GM21526 (cell line): Measurements from ENCODE around the gene ZNF621.

Experiments
- ATAC-seq: cut with Tn5 transposase; IDR thresholded peaks from one replicate; pipeline ENCODE4 v1.9.1; 2021; ENCODE audit warnings: moderate library complexity; ENCODE audit not compliant: unreplicated experiment, low FRiP score

Gene ZNF621

DNA sequence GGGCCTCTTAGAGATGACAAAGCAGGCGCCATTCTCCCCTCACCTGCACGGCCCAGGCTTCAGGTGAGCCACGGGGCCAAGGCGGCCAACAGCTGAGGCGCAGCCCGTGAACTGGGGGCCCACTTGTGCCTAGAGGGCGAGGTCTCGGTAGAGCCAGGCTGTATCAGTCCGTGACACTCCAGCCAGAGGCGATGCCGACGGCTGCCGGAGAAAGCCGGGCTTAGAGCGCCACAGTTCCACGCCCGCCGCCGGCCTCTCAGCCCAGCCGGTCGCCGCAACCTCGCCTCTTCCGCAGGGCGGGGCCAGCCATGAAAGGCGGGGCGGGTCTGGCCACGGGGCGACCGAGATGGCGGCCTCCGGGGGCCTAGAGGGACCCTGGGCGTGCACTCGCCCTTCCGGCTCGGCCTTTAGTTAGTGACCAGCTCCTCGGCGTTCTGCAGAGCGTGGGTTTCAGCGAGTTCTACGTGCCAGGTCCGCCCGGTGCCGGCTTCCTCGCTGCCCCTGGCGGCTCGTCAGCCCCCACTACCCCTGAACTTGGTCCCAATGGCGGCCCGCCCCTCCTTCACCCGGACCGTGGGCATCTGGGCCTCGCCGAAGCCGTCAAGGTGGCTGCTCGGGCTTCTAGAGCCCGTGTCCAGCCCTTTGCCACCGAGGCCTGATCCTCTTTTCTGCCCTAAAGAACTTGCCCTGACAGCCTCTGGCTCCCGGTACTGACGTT is at the start of gene ZNF621:
ZNF621 (plus strand) TSS at position 393 of the 718 bp plus-strand sequence. CDS start 881 bp downstream, outside the sequence.
- ATAC-seq = peak; percentile 99

DNA sequence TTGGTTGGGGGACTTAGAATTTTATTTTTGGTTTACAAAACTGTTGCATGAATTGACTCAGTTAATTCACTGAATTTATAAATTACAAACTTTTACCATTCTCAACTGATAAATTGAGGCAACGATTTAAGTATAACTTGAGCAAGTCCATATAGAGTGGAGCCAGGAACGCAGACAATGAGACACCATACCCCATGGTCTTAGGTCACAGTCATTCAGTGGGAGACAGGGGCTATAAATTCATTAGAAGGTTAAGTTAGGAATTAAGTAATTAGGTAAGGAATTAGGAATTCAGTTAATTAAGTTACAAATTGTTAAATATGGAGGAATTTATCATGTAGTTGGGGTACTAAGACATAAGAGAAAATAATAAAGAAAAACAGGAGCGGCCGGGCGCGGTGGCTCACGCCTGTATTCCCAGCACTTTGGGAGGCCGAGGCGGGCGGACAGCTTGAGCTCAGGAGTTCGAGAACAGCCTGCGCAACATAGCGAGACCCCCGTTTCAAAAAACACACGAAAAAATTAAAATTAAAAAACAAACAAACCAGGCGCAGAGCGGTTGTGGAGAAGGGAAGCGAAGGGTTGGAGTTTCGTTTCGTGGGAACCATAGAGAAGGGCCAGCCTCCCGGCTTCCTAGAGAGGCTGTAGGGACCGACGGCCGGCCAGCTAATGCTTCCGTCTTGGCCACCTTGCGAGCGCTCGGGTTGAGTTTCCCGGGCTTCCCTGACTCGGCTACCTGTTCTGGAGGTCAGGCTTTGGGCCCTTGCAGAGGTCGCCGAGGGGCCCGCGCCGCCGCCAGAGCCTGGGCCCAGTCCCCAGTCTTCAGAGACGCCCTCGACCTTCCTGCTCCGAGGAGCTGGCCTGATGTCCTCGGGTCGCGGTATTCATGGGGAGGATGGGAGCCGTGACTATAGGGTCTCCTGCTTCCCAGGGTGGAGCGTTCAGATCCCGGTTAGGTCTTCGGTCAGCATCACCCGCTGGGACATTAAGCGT is 48.0 kb upstream of the ZNF621 start, which contains the start of gene ZNF619:
ZNF619 (plus strand) TSS at position 645 of the 993 bp plus-strand sequence. CDS start 858 bp downstream, outside the sequence.
- ATAC-seq = peak; percentile 76

DNA sequence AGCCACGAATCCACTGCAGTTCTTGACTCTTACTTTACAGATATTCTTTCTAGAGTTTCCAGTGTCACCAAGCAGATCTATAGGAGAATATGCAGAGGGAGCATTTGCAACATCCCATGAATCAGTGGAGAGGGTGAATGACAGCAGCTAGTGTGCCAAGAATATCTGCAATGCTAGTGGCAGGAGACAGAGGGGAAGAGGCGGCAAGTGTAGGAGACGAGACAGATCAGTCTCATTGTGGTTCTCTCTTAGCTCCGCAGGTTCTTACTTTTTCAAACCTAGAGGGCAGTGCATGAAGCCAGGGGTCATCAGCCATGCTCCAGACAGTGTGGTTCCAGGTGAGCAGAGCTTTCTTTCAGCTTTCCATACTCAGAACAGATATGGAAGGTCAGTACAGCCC is 47.1 kb upstream of the ZNF621 start:
- no peak for ATAC-seq

DNA sequence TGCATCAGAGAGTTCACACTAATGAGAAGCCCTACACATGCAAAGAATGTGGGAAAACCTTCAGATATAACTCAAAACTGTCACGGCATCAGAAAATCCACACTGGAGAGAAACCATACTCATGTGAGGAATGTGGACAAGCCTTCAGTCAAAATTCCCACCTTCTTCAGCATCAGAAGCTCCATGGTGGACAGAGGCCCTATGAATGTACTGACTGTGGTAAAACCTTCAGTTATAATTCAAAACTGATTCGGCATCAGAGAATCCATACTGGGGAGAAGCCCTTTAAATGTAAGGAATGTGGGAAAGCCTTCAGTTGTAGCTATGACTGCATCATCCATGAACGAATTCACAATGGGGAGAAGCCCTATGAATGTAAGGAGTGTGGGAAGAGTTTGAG is 37.6 kb upstream of the ZNF621 start:
- ATAC-seq = no peak

DNA sequence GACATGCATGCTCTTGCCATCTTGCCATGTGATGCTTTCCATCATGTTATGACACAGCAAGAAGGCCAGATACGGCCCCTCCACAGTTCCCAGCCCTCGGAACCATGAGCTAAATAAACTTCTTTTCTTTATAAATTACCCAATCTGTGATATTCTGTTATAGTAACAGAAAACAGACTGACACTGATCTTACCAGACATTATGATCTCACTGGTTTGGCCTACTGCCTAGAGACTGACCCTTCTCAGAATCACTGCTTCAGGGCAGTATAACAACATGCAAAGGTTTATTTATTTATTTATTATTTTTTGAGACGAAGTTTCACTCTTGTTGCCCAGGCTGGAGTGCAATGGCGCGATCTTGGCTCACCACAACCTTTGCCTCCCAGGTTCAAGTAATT is 33.8 kb upstream of the ZNF621 start:
- ATAC-seq = no peak

DNA sequence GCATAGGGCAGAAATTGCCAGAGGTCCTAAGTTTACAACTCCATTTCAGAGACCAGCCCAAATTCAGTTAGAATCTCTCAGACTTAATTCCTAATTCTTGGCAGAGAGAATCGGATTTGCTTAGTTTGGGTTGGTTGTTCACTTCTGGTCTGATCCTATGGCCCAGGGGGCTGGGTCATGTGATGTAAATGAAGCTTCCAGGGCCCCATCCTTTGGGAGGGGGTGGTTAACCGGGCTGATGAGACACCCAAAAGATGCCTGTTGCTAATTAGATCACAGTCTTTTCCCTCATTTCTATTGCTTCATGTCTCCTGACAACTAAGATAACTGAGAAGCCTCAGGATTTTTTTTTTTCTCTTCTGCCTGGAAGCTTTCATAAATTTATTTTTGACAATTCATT is 30.1 kb upstream of the ZNF621 start:
- ATAC-seq = no peak

DNA sequence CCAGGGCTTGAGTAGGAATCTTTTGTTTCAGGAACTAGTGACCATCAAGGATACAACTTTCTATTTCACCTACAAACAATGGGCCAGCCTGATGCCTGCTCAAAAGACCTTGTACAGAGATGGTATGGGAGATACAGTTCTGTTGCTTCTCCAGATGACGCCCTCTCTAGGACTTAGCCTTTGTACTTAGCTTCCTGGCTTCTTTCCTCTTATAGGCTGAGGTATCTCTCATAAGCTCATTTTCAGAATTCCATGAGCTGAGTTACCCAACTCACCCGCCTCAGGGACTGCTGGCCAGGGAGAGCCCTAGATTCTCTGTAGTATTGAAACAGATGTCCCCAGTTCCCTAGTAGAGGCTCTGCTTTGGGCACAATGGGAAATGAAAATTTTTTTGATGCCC is 27.5 kb upstream of the ZNF621 start:
- ATAC-seq = no peak

DNA sequence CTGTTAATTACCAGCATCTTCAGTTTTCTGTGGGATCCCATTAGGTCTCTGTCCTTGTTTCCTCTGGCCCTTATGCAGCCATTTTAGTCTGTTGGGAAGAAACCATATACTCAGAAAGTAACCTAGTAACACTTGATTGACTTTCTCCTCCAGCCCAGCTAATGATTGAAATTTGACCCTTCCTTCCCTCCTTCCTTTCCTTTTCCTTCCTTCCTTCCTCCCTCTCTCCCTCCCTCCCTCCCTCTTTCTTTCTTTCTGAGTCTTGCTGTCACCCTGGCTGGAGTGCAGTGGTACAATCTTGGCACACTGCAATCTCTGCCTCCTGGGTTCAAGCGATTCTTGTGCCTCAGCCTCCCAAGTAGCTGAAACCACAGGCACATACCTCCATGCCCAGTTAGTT is 24.8 kb upstream of the ZNF621 start:
- ATAC-seq = no peak

DNA sequence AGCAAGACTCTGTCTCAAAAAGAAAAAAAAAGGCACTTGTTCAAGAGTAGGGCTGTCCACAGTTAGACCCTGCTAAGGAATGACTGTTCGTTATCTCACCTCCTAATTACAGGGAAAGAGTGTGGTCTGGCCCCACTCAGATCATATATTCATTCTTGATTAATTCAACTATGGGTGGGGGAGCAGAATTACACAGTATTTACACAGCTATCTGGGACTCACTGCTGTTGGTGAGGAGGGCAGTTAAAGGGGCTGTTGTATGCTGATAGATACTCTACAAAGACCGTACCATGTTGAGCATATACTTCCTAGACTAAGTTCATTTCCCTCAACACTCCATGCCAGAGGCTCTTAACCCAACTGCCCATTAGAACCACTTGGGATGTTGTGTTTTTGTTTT is 22.7 kb upstream of the ZNF621 start:
- no peak for ATAC-seq

DNA sequence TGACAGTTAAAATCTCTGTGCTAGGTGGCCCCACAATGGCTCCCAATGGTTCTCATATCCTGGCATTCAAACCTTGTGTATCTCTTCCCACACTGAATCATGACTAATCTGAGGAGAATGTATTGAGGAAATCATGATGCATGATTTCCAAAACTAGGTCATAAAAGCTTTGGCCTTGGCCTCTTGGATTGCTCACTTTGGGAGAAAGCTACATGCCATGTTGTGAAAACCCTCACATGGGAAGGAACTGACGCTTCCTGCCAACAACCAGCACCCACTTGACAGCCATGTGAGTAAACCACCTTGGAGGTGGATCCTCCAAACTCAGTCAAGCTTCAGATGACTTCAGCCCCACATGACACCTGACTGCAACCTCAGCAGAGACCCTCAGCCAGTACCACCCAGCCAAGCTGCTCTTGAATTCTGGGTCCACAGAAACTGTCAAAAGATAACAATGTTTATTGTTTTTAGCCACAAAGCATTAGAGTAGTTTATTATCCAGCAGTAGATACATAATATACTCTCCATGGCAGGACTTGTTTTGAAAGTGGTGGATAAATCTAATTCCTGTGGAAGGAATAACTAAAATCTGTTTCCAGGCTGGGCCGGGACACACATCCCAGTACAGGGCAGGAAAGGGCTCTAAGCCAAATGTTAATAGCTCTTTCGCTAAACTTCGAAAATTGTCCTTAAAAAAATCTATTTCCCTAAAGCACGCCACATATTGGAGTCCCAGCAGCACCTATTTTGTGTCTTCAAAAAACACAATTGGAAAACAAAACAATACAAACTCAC is 19.9 kb upstream of the ZNF621 start:
- ATAC-seq = no peak

DNA sequence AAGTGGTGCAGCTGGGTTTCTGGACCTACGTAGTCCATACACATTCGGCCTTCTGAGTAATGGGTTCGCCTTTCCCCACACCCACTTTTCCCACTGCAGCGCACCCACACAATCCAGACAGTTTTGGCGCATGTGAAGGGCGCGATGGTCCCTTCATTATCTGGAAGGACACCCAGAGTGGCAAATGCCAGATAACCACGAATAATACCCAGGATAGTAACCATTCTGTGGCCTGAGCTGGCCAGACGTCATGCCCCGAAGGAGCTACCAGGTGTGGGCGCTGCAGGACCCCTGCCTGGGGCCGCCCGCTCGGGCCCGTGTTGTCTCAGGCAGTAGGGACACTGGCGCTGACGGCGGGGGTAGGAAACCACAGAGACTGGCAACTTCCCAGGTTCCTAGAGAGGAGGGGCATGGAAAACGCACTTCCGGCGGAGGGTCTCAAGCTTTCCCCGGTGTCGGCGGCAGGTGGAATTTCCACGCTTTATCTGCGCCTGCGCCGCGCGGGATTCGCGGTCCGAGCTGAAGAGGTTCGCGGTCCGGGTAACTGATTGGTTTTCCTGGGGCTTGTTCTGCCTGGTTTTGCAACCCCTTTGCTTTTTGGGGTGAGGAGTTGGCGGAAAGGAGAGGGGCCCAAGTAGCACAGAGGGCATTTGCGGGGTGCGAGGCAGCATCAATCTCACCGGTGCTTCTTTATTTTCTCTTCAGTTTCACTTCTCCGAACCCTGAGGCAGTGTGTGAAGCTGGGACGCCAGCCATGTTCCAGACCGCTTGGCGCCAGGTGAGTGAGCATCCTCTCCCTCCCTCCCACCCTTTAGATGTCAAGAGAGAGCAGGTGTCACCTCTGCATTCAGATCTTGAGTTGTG is 18.9 kb upstream of the ZNF621 start, which contains the start of gene ZNF620:
ZNF620 (plus strand) TSS at position 441 of the 864 bp plus-strand sequence; CDS start at position 755, 314 bp downstream.
- peak; percentile 75 for ATAC-seq

DNA sequence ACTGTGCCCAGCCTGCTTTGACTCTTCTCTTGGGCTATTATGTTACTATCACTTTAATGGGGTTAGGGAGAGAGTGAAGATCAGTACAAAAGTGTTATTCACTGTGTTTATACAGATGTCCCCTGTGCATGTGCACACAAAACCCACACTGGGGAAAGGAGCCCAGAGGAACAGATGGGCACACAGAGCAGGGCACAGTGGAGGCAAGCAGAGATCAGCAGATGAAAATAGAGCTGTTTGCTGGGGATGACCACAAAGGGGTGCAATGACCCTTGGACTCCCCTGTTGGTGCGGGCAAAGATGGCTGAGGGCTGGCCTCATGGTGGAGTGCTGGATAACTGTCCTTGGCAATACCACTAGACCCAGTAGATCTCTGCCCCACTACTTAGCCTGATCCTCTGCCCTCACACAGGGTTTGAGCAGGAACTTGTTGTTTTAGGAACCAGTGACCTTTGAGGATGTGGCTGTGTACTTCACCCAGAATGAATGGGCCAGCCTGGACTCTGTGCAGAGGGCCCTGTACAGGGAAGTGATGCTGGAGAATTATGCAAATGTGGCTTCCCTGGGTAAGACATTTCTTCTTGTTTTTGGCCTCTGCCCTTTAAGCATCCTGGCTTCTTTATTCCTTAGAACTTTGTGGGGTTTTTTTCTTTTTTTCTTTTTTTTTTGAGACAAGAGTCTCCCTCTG is 13.6 kb upstream of the ZNF621 start:
- ATAC-seq = no peak

DNA sequence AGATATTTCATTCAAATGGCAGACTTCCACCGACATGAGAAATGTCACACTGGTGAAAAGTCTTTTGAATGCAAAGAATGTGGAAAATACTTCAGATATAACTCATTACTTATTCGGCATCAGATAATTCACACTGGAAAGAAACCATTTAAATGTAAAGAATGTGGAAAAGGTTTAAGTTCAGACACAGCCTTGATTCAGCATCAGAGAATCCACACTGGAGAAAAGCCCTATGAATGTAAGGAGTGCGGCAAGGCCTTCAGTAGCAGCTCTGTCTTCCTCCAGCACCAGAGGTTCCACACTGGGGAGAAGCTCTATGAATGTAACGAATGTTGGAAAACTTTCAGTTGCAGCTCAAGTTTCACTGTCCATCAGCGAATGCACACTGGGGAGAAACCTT is 8.6 kb upstream of the ZNF621 start:
- ATAC-seq = no peak

DNA sequence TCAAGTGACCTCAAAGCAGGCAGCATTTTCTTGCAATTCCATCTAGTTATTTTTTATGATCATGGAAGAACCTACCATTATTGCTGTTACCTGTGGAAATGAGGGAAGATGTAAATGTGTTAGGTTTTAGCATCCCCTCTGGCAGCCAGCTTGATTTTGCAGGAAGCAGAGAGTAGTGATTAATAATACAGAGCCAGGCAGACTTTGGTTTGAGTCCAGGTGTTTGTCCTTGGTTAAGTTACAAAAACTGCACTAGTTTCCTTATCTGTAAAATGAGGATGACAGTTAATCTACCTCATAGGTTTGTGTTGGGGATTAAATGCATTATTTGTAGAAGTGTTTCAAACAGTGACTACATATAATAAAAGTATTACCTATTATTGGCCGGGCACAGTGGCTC is 6.7 kb upstream of the ZNF621 start:
- no peak for ATAC-seq

DNA sequence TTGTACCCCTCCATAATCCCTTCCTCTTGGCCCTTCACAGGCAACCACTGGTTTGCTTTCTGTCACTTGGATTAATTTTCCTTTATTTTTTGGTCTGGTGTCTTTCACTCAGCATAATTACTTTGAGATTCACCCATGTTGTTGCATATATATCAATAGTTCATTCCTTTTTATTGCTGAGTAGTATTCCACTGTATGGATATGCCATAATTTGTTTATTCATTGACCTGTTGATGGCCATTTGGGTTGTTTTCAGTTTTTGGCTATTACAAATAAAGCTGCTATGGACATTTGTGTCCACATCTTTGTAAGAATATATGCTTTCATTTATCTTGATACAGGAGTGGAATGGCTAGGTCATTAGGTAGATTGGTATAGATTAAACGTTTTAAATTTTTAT is 5.9 kb upstream of the ZNF621 start:
- ATAC-seq = no peak

DNA sequence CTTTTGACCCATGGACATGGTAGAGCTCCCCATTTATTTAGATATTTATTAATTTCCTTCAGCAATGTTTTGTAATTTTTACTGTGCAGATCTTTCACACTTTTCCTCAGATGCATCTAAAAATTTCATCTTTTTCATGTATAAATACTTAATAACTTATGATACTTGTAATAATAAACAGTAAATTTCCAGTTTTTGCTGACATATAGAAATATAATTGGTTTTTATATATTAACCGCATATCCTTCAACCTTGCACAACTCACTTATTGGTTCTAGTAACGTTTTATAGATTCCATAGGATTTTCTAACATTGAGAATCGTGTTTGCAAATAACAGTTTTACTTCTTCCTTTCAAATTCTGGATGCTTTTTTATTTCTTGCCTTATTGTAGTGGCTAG is 3.5 kb upstream of the ZNF621 start:
- no peak for ATAC-seq

DNA sequence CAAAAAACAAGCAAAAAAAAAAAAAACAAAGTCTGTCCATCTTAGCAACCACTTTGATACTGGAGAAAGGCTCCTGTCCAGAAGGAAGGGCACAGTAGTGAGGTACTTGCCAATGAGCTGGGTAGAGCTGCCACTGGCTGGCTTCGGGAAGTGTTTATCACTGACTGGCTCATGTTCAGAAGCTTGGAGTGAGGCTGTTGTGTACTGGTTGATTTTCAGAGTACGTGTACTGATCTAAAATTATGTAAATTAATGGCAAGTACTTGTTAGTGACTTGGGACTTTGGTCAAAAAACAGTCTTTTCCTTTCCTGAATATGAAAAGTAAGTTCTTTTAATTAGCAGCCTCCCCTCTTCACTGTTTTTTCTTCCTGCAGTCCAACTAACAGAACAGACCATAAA is 979 bp upstream of the ZNF621 start:
- no peak for ATAC-seq

DNA sequence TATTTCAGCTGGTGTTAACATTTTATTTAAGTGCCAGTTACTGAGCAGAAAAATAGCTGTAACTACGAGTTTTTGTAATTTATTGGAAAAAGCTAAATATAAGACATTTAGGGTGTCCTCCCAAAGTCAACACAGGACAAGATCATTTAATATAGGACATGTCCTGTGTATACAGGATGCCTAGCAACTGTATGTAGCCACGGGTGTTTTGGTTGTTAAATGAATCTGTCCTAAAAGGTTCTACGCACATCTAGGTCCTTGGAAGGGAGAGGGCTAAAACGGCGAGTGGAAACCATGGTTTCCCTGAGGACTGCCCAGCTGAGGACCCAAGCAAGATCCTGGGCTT is 565 bp upstream of the ZNF621 start:
- ATAC-seq = peak; percentile 9

DNA sequence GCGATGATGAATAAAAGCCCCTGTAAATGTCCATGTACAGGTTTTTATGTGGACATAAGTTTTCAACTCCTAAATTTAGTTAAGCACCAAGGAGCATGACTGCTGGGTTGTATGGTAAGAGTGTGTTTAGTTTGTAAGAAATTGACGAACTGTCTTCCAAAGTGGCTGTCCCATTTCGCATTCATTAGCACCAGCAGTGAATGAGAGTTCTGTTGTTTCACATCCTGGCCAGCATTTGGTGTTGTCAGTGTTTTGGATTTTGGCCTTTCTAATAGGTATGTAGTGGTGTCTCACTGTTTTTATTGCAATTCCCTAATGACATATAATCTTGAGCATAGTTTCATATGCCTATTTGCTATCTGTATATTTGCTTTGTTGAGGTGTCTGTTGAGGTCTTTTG is 3.7 kb downstream of the ZNF621 start:
- ATAC-seq = no peak
